KMS-11 (cell line): ENCODE data around the gene CSPG5.

Experiments
- H2AFZ ChIP-seq: fragments of 200-600 bp; sonication (generic); 2 replicates; pipeline ENCODE4 v1.6.1; 2016; ENCODE audit warnings: antibody characterized with exemption, mixed run types, low read depth
- H3K27ac ChIP-seq: fragments of 200-600 bp; sonication (generic); 2 replicates; pipeline ENCODE4 v1.6.1; 2016; ENCODE audit warnings: mild to moderate bottlenecking, mixed run types
- H3K27me3 ChIP-seq: fragments of 200-600 bp; sonication (generic); 2 replicates; pipeline ENCODE4 v1.6.1; 2017; ENCODE audit warnings: mild to moderate bottlenecking, low read depth, mixed run types, moderate library complexity; ENCODE audit not compliant: insufficient read depth
- H3K36me3 ChIP-seq: fragments of 200-600 bp; sonication (generic); 2 replicates; pipeline ENCODE4 v1.6.1; 2017; ENCODE audit warnings: mild to moderate bottlenecking, mixed run types; ENCODE audit not compliant: insufficient read depth
- H3K4me1 ChIP-seq: fragments of 200-600 bp; sonication (generic); 2 replicates; pipeline ENCODE4 v1.6.1; 2016; ENCODE audit warnings: mild to moderate bottlenecking, low read depth, mixed run types; ENCODE audit not compliant: poor library complexity, severe bottlenecking
- H3K4me2 ChIP-seq: fragments of 200-600 bp; sonication (generic); 2 replicates; pipeline ENCODE4 v1.7.0; 2016; ENCODE audit warnings: mild to moderate bottlenecking, mixed run types
- H3K4me3 ChIP-seq: fragments of 200-600 bp; sonication (generic); IDR thresholded peaks from 2 replicates; pipeline ENCODE4 v1.6.1; 2017; ENCODE audit warnings: low read depth, low read length, mixed read lengths; ENCODE audit not compliant: insufficient read depth
- H3K79me2 ChIP-seq: fragments of 200-600 bp; sonication (generic); 2 replicates; pipeline ENCODE4 v1.6.1; 2016; ENCODE audit warnings: low read depth, mixed run types; ENCODE audit not compliant: insufficient read depth
- H3K9ac ChIP-seq: fragments of 200-600 bp; sonication (generic); 2 replicates; pipeline ENCODE4 v1.6.1; 2016; ENCODE audit warnings: mild to moderate bottlenecking, mixed run types
- H4K20me1 ChIP-seq: fragments of 200-600 bp; sonication (generic); 2 replicates; pipeline ENCODE4 v1.6.1; 2016; ENCODE audit warnings: mild to moderate bottlenecking, mixed run types; ENCODE audit not compliant: insufficient read depth
- CTCF ChIP-seq: fragments of 200-600 bp; sonication (generic); conservative IDR thresholded peaks from 2 replicates; pipeline ENCODE4 v1.6.1; 2017; ENCODE audit warnings: low read depth, mild to moderate bottlenecking, antibody characterized with exemption, low read length, moderate library complexity, mixed read lengths

Gene CSPG5

GRCh38 chr3:47583320-47584075 lies 4.8 kb upstream of the CSPG5 start:
- Histone ChIP-seq H3K79me2 (no peaks in the 10 kb centered on the region), H3K36me3 (no peaks in the 10 kb centered on the region), H3K4me1 (no peaks in the 10 kb centered on the region), H3K4me2 (no peak overlapping the region), H3K27me3 (peaks cover 7% of the 10 kb centered on the region; the same call in 1 of the 2 replicates), H3K9ac (no peak overlapping the region), H2AFZ (no peak overlapping the region), H3K4me3 (no peak overlapping the region), H3K27ac (no peak overlapping the region), H4K20me1 (no peaks in the 10 kb centered on the region)
- TF ChIP-seq CTCF: no peak

- TF ChIP-seq CTCF: no peak
- Histone ChIP-seq H4K20me1 (no peaks in the 10 kb centered on the region), H3K4me3 (no peak overlapping the region), H3K36me3 (no peaks in the 10 kb centered on the region), H3K27me3 (peaks cover 7% of the 10 kb centered on the region; the same call in 1 of the 2 replicates), H3K27ac (no peak overlapping the region), H3K79me2 (no peaks in the 10 kb centered on the region), H2AFZ (no peak overlapping the region), H3K9ac (no peak overlapping the region), H3K4me1 (no peaks in the 10 kb centered on the region), H3K4me2 (no peak overlapping the region)
Measured at GRCh38 chr3:47581835-47582234, 3.2 kb upstream of the CSPG5 start.

- Histone ChIP-seq H2AFZ (no peak overlapping the region), H3K4me1 (no peaks in the 10 kb centered on the region), H3K4me3 (no peak overlapping the region), H4K20me1 (no peaks in the 10 kb centered on the region), H3K79me2 (no peaks in the 10 kb centered on the region), H3K9ac (no peak overlapping the region), H3K27me3 (peaks cover 7% of the 10 kb centered on the region; the same call in 1 of the 2 replicates), H3K27ac (no peak overlapping the region), H3K4me2 (no peak overlapping the region), H3K36me3 (no peaks in the 10 kb centered on the region)
- TF ChIP-seq CTCF: no peak
Measured at GRCh38 chr3:47581422-47581821, 2.8 kb upstream of the CSPG5 start.

GRCh38 chr3:47580481-47580880 lies 1.8 kb upstream of the CSPG5 start:
- no peaks in the 10 kb centered on the region for H4K20me1 ChIP-seq
- H3K27me3 ChIP-seq: peaks cover 7% of the 10 kb centered on the region; the same call in 1 of the 2 replicates
- H3K27ac ChIP-seq: no peak overlapping the region
- H3K4me2 ChIP-seq: no peak overlapping the region
- no peak for TF ChIP-seq CTCF
- no peaks in the 10 kb centered on the region for H3K36me3 ChIP-seq
- H2AFZ ChIP-seq: no peak overlapping the region
- no peak overlapping the region for H3K4me3 ChIP-seq
- no peaks in the 10 kb centered on the region for H3K79me2 ChIP-seq
- no peaks in the 10 kb centered on the region for H3K4me1 ChIP-seq
- no peak overlapping the region for H3K9ac ChIP-seq
